Left lung (tissue), 10 donors: ENCODE results near the gene HOXA4. TPM values are rescaled to one million over a fixed set of nuclear protein-coding genes. Genes with fewer than 3 reads are reported as not detected.
A peak's percentile ranks its signal among the peaks of the same experiment; 100 is the strongest.

Source experiments
- ATAC-seq: fragments of 200-7000 bp; cut with Tn5 transposase; one replicate; pipeline ENCODE4 v1.9.1; 2020; ENCODE audit warnings: moderate library complexity
- DNase-seq, 4 donors: peaks; one replicate each; pipeline ENCODE4 v3.0.0-alpha.2; 2013 to 2020
- H3K27ac ChIP-seq, 2 donors: fragments of 200-600 bp; sonication (generic) in 1 of 2; one replicate each; pipeline versions ENCODE4 v1.5.0 to v1.8.0; 2020 to 2021
- H3K27me3 ChIP-seq, 2 donors: fragments of 200-600 bp; sonication (generic) in 1 of 2; one replicate each; pipeline versions ENCODE4 v1.5.0 to v1.8.0; 2020 to 2021
- H3K36me3 ChIP-seq, 2 donors: fragments of 200-600 bp; sonication (generic) in 1 of 2; one replicate each; pipeline versions ENCODE4 v1.5.0 to v1.8.0; 2020 to 2021
- H3K4me1 ChIP-seq, 2 donors: fragments of 200-600 bp; one replicate each; pipeline ENCODE4 v1.8.0; 2021
- H3K4me3 ChIP-seq, 2 donors: fragments of 200-600 bp; sonication (generic) in 1 of 2; one replicate each; pipeline versions ENCODE4 v1.5.0 to v1.8.0; 2020 to 2021; ENCODE audit warnings: mild to moderate bottlenecking in 1 of 2
- H3K9me3 ChIP-seq, 2 donors: fragments of 200-600 bp; sonication (generic) in 1 of 2; one replicate each; pipeline versions ENCODE4 v1.5.0 to v1.8.0; 2020 to 2021
- intact Hi-C, 2 donors: fragments of 100-400 bp; cut with DNase I; formaldehyde crosslinking; loops; one replicate each; pipeline versions ENCODE4 v1.11.2 to v1.14.2; 2022
- polyA plus RNA-seq, 6 donors: library from polyadenylated mRNA; unstranded; fragments of 120-200 nt; gene quantifications; one replicate each; pipeline ENCODE4 v1.2.1, GENCODE V29; 2013; ENCODE audit not compliant: insufficient read length in 6 of 6
- total RNA-seq, 2 donors: library from RNA; stranded (reverse); fragmentation: NEBNext Ultra II Directional; extraction: Animal tissue kit (Norgen Biotek cat#: 25700); gene quantifications; one replicate each; pipeline ENCODE4 v1.2.1, GENCODE V29; 2021
- TF ChIP-seq, protein P1 (sequence below), 2 donors: fragments of 200-600 bp; sonication (generic) in 1 of 2; IDR thresholded peaks; one replicate each; pipeline versions ENCODE4 v1.5.0 to v1.8.0; 2021; ENCODE audit warnings: antibody characterized with exemption in 2 of 2
- donor health status: DM: no; HTN: yes; CAD: no.
- donor health status: DM: no; HTN: no; CAD: no.

The HOXA4 gene
- total and polyA plus RNA-seq, 8 donors, result 3.4 to 35.8 (median 34.1) TPM

DNA sequence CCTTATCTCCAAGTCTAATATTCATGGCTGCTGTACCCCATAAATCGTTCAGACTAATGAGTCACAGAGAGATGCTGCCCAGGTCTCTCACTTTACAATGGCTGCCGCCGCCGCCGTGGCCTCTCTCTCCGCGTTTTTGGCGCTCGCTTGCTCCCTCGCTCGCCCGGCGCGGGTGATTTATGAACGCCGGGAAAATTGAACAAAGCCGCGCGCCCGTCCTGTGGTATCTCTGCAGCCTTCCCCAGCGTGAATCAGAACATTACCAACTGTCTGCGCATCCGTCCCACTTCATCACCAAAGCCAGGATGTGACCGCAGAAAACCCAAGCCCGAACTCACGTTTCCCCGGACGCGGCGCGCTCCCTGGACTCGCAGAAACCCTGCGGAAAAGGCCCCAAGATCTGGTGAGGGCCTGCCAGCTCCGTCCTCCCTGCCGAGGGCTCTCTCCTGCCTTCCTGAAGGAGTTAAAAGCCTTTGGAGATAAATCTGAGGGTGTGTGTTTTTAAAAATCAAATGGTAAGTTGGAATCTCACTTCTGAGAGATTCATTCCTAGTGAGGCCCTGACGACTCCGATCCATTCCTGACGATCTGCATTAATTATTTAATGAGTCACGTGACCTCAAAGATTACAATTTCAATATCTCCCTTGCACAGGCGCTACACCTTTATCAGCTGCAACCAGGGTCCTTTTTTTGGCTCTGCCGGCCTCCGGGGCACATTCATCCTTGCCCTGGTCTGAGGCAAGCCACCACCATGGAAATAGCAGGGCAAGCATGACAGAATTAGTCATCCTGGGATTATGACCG, 6.3 kb downstream of the HOXA4 start:
- Histone ChIP-seq H3K9me3 (no peaks in the 10 kb centered on the region), H3K4me3 (peak overlapping the region in 1 of 2 donors; percentile 17), H3K27me3 (peaks cover 0 to 89% of the 10 kb centered on the region in 2 donors), H3K4me1 (peaks cover 12 to 28% of the 10 kb centered on the region in 2 donors), H3K36me3 (no peaks in the 10 kb centered on the region), H3K27ac (peak overlapping the region; percentile 71 to 83)
- TF ChIP-seq, protein P1, sequence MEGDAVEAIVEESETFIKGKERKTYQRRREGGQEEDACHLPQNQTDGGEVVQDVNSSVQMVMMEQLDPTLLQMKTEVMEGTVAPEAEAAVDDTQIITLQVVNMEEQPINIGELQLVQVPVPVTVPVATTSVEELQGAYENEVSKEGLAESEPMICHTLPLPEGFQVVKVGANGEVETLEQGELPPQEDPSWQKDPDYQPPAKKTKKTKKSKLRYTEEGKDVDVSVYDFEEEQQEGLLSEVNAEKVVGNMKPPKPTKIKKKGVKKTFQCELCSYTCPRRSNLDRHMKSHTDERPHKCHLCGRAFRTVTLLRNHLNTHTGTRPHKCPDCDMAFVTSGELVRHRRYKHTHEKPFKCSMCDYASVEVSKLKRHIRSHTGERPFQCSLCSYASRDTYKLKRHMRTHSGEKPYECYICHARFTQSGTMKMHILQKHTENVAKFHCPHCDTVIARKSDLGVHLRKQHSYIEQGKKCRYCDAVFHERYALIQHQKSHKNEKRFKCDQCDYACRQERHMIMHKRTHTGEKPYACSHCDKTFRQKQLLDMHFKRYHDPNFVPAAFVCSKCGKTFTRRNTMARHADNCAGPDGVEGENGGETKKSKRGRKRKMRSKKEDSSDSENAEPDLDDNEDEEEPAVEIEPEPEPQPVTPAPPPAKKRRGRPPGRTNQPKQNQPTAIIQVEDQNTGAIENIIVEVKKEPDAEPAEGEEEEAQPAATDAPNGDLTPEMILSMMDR (IDR thresholded peaks at IDR 0.05), result no peak
- ATAC-seq (peak; percentile 58), DNase-seq (peak in 1 of 4 donors; percentile 76)
- intact Hi-C loops, result no loop called here

DNA sequence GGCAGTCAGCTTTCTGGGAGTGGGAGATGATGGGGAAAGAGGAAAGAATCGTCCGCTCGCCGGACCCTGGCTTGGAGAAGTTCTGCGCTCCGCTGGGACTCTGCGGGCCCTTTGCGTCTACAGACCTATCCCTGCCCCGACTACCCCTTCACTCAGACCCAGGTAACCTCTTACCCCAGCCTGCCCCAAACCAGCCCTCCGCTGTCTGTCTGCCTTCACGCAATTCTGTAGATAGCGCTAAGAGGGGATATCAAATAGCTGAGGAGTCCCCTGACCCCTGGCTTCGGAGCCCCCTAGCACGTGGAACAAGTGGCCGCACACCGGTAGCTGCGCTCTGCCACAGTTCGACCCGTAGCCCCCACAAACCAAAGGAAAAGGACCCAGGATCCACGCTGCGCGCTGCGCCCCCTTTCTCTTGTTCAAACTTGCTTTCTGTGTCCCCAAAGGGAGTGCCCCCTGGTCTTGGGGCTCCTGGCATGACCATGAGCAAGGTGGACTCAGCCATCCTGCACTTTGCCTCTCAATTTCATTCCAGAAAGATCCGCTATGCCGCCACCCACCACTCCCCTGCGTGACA, 7.0 kb downstream of the HOXA4 start:
- no peak for DNase-seq
- intact Hi-C loops, result no loop called here
- H3K4me1 ChIP-seq, result peaks cover 12 to 28% of the 10 kb centered on the region in 2 donors
- ATAC-seq, result no peak
- H3K27me3 ChIP-seq, result peaks cover 2 to 89% of the 10 kb centered on the region in 2 donors
- peak overlapping the region; percentile 71 to 83 for H3K27ac ChIP-seq
- H3K4me3 ChIP-seq, result peak overlapping the region in 1 of 2 donors; percentile 17
- TF ChIP-seq, protein P1 (IDR thresholded peaks at IDR 0.05), result no peak
- no peaks in the 10 kb centered on the region for H3K36me3 ChIP-seq
- H3K9me3 ChIP-seq, result no peaks in the 10 kb centered on the region

DNA sequence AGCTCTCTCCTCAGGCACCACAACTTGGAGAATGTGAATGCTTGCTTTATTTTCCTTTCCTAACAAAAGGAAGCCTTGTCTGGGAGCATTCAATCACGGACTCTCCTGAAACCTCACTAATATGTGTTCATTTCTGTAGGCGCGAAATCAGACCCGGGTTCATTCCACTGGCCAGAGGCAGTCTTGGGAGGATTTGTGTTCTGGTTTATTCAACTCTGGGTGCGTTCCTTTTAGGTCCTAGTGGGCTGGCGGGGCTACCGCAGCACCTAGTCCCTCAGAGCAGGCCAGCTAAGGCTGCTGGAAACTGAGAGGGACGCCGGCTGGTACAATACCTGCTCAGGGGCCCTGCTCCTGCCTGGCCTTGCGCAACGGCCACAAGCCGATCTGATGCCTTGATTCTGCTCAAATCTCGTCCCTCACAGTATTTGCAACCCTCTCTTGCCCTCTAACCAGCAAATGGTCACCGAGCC, 7.5 kb downstream of the HOXA4 start:
- Histone ChIP-seq H3K4me3 (peak overlapping the region in 1 of 2 donors; percentile 17), H3K36me3 (no peaks in the 10 kb centered on the region), H3K9me3 (no peaks in the 10 kb centered on the region), H3K27ac (peak overlapping the region; percentile 71 to 83), H3K4me1 (peaks cover 11 to 28% of the 10 kb centered on the region in 2 donors), H3K27me3 (peaks cover 2 to 88% of the 10 kb centered on the region in 2 donors)
- TF ChIP-seq, protein P1 (IDR thresholded peaks at IDR 0.05), result no peak
- intact Hi-C loops, result no loop called here
- no peak for ATAC-seq
- DNase-seq, result no peak

DNA sequence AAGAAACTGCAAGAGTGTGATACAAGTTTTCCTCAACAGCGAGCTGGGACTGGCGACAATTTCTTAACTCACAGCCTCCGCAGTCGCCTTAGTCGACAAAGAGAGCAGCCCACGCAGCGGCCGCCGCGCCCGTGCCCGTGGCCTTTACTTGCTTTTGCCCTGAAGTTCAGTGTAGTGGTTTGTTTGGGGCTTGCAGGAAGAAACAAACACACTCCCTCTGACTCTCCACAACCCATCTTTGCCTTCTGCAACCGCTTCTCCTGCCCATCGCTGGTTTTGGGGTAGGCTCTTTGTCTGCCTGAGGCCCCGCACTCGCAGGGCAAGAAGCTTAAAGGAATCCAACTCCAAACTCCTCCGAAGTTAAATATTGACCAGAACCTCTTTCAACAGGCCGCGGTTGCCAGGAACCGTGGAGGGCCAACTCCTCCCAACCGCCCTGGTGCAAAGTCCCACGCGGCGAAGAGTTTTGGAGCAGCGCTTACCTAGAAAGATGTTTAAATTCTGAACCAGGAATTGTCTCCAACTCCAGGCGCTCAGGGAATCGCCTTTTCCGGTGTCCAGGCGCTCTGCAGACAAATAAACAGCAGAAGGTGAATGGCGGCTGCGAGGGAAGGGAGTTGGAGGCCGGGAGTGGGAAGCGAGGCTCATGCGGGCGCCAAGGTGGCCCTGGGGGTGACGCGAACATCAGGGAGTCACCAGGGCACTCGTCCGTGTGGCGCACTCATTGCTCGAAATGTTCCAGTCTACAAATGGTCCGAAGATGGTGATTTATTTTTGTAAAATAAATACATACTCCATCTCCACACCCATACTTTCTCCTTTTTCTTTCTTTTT, 8.3 kb downstream of the HOXA4 start:
- peak overlapping the region in 1 of 2 donors; percentile 17 for H3K4me3 ChIP-seq
- H3K27me3 ChIP-seq, result peaks cover 2 to 88% of the 10 kb centered on the region in 2 donors
- intact Hi-C loops, result no loop called here
- no peaks in the 10 kb centered on the region for H3K9me3 ChIP-seq
- TF ChIP-seq, protein P1 (IDR thresholded peaks at IDR 0.05), result no peak
- DNase-seq (no peak), ATAC-seq (no peak)
- H3K36me3 ChIP-seq, result no peaks in the 10 kb centered on the region
- H3K27ac ChIP-seq, result peak overlapping the region; percentile 71 to 83
- peaks cover 8 to 28% of the 10 kb centered on the region in 2 donors for H3K4me1 ChIP-seq
